GM12874 (cell line): ENCODE data around the gene GPR25.

Experiments used
- CTCF ChIP-seq: IDR thresholded peaks from 2 replicates; pipeline ENCODE4 v1.5.1; 2011; ENCODE audit warnings: low read depth, mild to moderate bottlenecking, control low read depth, low read length, moderate library complexity; ENCODE audit not compliant: insufficient read depth

Gene GPR25

DNA sequence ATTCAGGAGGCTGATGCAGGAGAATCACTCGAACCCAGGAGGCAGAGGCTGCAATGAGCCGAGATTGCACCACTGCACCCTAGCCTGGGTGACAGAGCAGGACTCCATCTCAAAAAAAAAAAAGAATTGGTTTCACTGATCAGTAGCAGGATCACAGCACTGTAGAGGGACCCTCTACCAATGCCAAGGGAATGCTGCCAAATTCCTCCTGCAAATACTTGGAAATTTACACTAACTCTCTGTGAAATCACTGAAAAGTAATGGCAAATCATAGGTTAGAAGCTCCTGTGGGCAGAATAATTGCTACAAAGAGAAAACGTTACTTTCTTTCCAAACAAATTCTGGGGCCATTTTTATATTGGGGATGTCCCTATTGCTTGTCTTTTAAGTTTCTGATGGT, 6.7 kb upstream of the GPR25 start:
- TF ChIP-seq CTCF, result no peak

- no peak for TF ChIP-seq CTCF
Measured at GRCh38 chr1:200866521-200866920, 6.3 kb upstream of the GPR25 start.

- no peak for TF ChIP-seq CTCF
Measured at GRCh38 chr1:200867018-200867811, 5.6 kb upstream of the GPR25 start.

DNA sequence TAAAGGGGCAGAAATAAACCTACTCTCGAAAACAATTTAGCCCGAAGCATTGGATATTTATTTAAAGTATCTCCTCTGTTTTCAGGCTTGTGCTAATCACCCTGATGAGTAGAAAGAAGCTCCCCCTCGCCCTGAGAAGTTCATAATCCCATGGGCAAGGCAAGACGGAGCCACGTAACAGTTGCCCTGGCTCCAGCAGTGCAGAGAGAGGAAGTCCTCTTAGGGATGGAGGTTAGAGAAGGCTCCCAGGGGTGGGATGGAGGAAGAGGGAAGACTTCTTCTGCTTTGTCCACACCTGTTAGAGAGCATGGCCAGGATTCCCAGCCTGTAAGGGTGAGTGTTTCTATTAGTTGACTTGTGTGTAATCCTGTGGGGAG, 3.4 kb upstream of the GPR25 start:
- TF ChIP-seq CTCF, result no peak

DNA sequence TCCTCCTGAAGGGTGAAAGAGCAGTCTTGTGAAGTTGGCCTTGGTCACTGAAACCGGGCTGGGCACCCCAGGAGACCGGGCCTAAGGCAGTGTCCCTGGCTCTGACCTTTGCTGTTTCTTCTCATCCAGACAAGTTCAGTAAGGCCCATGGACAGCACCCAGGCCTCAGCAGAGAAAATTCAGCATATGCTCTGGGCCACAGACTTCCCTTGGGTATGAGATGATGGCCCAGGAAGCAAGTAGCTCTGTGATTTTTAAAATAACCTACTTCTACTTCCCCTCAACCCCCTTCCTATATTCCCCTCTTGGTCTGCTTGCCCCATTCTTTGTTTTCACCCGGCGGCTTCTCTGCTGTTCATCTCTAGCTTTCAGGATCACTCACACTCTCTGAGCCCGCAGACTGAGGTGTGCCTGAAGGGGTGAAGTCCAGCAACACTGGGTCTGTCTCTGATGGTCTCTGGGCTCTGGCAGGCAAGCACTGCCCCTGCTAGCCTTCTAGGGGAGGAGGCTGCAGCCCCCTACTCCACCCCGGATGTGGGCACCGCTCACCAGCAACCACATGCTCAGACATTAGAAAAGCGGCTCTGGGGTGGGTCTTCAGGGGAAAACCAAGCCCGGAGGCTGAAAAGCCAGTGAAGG, 2.9 kb upstream of the GPR25 start:
- TF ChIP-seq CTCF, result no peak

- TF ChIP-seq CTCF, result no peak
Measured at GRCh38 chr1:200873116-200873670, 412 bp downstream of the GPR25 start.

DNA sequence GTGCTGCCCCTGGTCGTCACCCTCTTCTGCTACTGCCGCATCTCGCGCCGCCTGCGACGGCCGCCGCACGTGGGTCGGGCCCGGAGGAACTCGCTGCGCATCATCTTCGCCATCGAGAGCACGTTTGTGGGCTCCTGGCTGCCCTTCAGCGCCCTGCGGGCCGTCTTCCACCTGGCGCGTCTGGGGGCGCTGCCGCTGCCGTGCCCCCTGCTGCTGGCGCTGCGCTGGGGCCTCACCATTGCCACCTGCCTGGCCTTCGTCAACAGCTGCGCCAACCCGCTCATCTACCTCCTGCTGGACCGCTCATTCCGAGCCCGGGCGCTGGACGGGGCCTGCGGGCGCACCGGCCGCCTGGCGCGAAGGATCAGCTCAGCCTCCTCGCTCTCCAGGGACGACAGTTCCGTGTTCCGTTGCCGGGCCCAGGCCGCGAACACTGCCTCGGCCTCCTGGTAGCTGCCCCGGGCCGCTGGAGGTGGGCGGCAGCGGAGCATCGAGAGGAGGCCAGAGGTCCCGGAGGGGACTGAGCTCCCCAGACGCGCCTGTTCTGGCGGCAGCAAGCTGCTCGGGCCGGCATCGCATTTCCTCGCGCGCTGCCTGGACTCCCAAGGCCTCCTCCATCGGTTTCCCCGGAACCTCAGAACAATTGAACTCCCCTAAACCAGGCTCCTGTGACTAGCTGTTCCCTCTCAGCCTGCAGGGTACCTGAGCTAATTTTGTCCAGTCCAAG, 1.1 kb downstream of the GPR25 start:
- TF ChIP-seq CTCF, result 0 out of 2 replicates have a peak, but pooled peaks have one; percentile 6
